GM19351 (cell line): ENCODE results near the gene ZNF793.

Experiments
- ATAC-seq: cut with Tn5 transposase; IDR thresholded peaks from one replicate; pipeline ENCODE4 v1.9.1; 2021; ENCODE audit warnings: mild to moderate bottlenecking, moderate library complexity; ENCODE audit not compliant: unreplicated experiment

The ZNF793 gene

DNA sequence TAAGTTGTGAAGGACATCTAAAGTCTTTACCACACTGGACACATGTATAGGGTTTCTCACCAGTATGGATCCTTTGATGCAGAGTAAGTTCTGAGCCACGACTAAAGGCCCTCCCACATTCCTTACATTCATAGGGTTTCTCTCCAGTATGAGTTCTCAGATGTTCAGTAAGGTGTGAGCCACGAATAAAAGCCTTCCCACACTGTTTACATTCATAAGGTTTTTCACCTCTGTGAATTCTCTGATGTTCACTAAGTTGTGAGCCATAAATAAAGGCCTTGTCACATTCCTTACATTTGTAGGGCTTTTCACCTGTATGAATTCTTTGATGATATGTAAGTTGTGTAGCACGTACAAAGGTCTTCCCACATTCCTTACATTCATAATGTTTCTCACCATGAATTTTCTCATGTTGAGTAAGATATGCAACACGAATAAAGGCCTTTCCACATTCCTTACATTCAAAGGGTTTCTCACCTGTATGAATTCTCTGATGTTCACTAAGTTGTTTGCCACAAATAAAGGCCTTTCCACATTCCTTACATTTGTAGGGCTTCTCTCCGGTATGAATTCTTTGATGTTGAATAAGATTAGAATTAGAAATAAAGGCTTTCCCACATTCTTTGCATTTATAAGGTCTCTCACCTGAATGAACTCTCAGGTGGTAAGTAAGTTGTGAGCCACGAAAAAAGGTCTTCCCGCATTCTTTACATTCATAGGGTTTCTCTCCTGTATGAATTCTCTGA lies 58.1 kb downstream of the ZNF793 start:
- no peak for ATAC-seq

DNA sequence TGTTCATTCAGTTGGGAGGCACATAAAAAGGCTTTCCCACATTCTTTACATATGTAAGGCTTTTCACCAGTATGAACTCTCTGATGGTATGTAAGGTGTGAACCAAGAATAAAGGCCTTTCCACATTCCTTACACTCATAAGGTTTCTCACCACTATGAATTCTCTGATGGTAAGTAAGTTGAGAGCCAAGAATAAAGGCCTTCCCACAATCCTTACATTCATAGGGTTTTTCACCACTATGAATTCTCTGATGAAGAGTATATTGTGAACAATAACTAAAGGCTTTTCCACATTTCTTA lies 58.6 kb downstream of the ZNF793 start:
- ATAC-seq = no peak

DNA sequence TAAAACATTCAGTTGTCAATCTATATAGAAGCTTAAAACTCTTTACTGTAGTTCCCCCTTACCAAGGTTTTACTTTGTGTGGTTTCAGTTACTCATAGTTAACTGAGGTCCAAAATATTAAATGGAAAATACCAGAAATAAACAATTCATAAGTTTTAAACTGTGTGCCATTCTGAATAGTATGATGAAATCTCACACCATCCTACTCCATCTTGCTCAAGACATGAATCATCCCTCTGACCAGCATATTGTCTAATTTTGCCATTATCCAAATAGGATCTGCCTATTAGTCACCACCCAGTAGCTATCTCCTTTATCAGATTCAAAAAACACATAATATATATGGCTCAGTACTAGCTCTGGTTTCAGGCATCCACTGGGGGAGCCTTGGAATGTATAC lies 65.5 kb downstream of the ZNF793 start:
- ATAC-seq = no peak

DNA sequence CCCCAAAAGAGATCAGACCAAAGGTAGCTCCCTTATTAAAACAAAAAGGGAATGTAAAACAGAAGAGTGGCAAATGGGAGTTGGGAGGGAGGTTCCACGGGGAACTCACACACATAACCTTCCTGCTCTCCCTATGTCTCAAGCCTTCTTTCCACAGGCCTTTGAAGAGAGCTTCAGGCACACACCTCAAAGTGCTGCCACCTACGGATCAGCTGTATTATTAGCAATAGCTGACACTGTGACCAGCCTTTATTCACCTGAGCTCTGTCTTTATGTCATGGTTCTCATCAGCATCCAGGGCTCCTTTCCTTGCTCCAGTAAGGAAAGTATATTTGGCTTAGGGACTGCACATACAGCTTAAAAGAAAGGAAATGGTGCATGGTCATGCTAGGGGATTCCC lies 76.6 kb downstream of the ZNF793 start:
- ATAC-seq = no peak
